T-helper 1 cell treated with Interleukin-12 subunit alpha and Interleukin-12 subunit beta and Interleukin-4 antibody, amounts not matched to agents 30 μg/mL and 1 μg/mL, for 36 hours (primary cell): ENCODE results near the gene ADORA3.
"Not testable (repeated sequence)": the region's sequence is repeated elsewhere in the genome, so short reads cannot be mapped to it uniquely, and the experiment has no call there.

Source experiments
- H3K27ac Mint-ChIP-seq: one replicate; pipeline ENCODE4 v1.8.0; 2021; ENCODE audit warnings: mild to moderate bottlenecking, mixed read lengths
- H3K27me3 Mint-ChIP-seq: one replicate; pipeline ENCODE4 v1.8.0; 2021; ENCODE audit warnings: low read depth, mixed read lengths
- H3K36me3 Mint-ChIP-seq: one replicate; pipeline ENCODE4 v1.8.0; 2021; ENCODE audit warnings: low read depth, mixed read lengths
- H3K4me1 Mint-ChIP-seq: one replicate; pipeline ENCODE4 v1.8.0; 2021; ENCODE audit warnings: low read depth, mixed read lengths
- H3K4me3 Mint-ChIP-seq: one replicate; pipeline ENCODE4 v1.8.0; 2021; ENCODE audit warnings: mild to moderate bottlenecking, moderate library complexity, mixed read lengths
- H3K9me3 Mint-ChIP-seq: one replicate; pipeline ENCODE4 v1.8.0; 2021; ENCODE audit warnings: mixed read lengths

The ADORA3 gene

GRCh38 chr1:111503585-111504060 is at the start of gene ADORA3, which contains the start of gene TMIGD3:
ADORA3 (minus strand) TSS chr1:111503633; CDS start chr1:111503354, 279 bp downstream.
TMIGD3 (minus strand) TSS chr1:111503633; CDS start chr1:111503354, 279 bp downstream.
- peak within 1 kb of the TSS; percentile 11 for H3K27ac Mint-ChIP-seq
- peaks cover 5% of the 10 kb centered on the region for H3K36me3 Mint-ChIP-seq
- peak within 1 kb of the TSS; percentile 13 for H3K4me3 Mint-ChIP-seq
- H3K27me3 Mint-ChIP-seq, result peaks cover 5% of the 10 kb centered on the region
- peaks cover 8% of the 10 kb centered on the region for H3K9me3 Mint-ChIP-seq
- H3K4me1 Mint-ChIP-seq, result peaks cover 57% of the 10 kb centered on the region

GRCh38 chr1:111553196-111553595 is 49.8 kb upstream of the ADORA3 start:
- Mint-ChIP-seq H3K27me3 (peaks cover 32% of the 10 kb centered on the region), H3K9me3 (no peaks in the 10 kb centered on the region), H3K4me3 (no peak overlapping the region), H3K4me1 (peaks cover 6% of the 10 kb centered on the region), H3K27ac (no peak overlapping the region), H3K36me3 (no peaks in the 10 kb centered on the region)

GRCh38 chr1:111552587-111552986 is 49.2 kb upstream of the ADORA3 start:
- Mint-ChIP-seq H3K4me3 (no peak overlapping the region), H3K36me3 (no peaks in the 10 kb centered on the region), H3K9me3 (no peaks in the 10 kb centered on the region), H3K27ac (no peak overlapping the region), H3K27me3 (peaks cover 27% of the 10 kb centered on the region), H3K4me1 (peaks cover 6% of the 10 kb centered on the region)

GRCh38 chr1:111551623-111552411 is 48.4 kb upstream of the ADORA3 start:
- Mint-ChIP-seq H3K36me3 (no peaks in the 10 kb centered on the region), H3K27me3 (peaks cover 22% of the 10 kb centered on the region), H3K4me1 (peaks cover 6% of the 10 kb centered on the region), H3K9me3 (no peaks in the 10 kb centered on the region), H3K27ac (no peak overlapping the region), H3K4me3 (no peak overlapping the region)

- not testable (repeated sequence) for H3K27ac Mint-ChIP-seq, H3K4me3 Mint-ChIP-seq, H3K36me3 Mint-ChIP-seq, H3K4me1 Mint-ChIP-seq
- peaks cover 10% of the 10 kb centered on the region for H3K9me3 Mint-ChIP-seq
- peaks cover 31% of the 10 kb centered on the region for H3K27me3 Mint-ChIP-seq
Measured at GRCh38 chr1:111547786-111548185, 44.4 kb upstream of the ADORA3 start.

- Mint-ChIP-seq H3K27me3 (peaks cover 32% of the 10 kb centered on the region), H3K4me3 (no peak overlapping the region), H3K27ac (no peak overlapping the region)
Measured at GRCh38 chr1:111542187-111542586, 38.8 kb upstream of the ADORA3 start.

GRCh38 chr1:111541721-111542120 is 38.3 kb upstream of the ADORA3 start:
- no peak overlapping the region for H3K27ac Mint-ChIP-seq
- H3K27me3 Mint-ChIP-seq, result peaks cover 35% of the 10 kb centered on the region
- H3K36me3 Mint-ChIP-seq, result peaks cover 4% of the 10 kb centered on the region
- peaks cover 10% of the 10 kb centered on the region for H3K9me3 Mint-ChIP-seq
- H3K4me3 Mint-ChIP-seq, result no peak overlapping the region
- H3K4me1 Mint-ChIP-seq, result peaks cover 4% of the 10 kb centered on the region

More at GRCh38 chr1:111542187-111542586, 38.8 kb upstream of the ADORA3 start:
- Mint-ChIP-seq H3K4me1 (peaks cover 4% of the 10 kb centered on the region), H3K9me3 (peaks cover 10% of the 10 kb centered on the region), H3K36me3 (peaks cover 2% of the 10 kb centered on the region)

- peaks cover 4% of the 10 kb centered on the region for H3K36me3 Mint-ChIP-seq
- no peak overlapping the region for H3K4me3 Mint-ChIP-seq
- H3K4me1 Mint-ChIP-seq, result peaks cover 6% of the 10 kb centered on the region
- H3K27me3 Mint-ChIP-seq, result peaks cover 32% of the 10 kb centered on the region
- no peak overlapping the region for H3K27ac Mint-ChIP-seq
- peaks cover 6% of the 10 kb centered on the region for H3K9me3 Mint-ChIP-seq
Measured at GRCh38 chr1:111540928-111541327, 37.5 kb upstream of the ADORA3 start.

GRCh38 chr1:111538343-111539025 is 35.1 kb upstream of the ADORA3 start:
- no peak overlapping the region for H3K4me3 Mint-ChIP-seq
- peaks cover 6% of the 10 kb centered on the region for H3K4me1 Mint-ChIP-seq
- peaks cover 1% of the 10 kb centered on the region for H3K36me3 Mint-ChIP-seq
- H3K9me3 Mint-ChIP-seq, result no peaks in the 10 kb centered on the region
- peaks cover 23% of the 10 kb centered on the region for H3K27me3 Mint-ChIP-seq
- no peak overlapping the region for H3K27ac Mint-ChIP-seq

- no peaks in the 10 kb centered on the region for H3K9me3 Mint-ChIP-seq
- H3K27me3 Mint-ChIP-seq, result peaks cover 20% of the 10 kb centered on the region
- H3K27ac Mint-ChIP-seq, result no peak overlapping the region
- H3K4me1 Mint-ChIP-seq, result peaks cover 6% of the 10 kb centered on the region
- H3K4me3 Mint-ChIP-seq, result no peak overlapping the region
- peaks cover 1% of the 10 kb centered on the region for H3K36me3 Mint-ChIP-seq
Measured at GRCh38 chr1:111535256-111536191, 32.1 kb upstream of the ADORA3 start.

- Mint-ChIP-seq H3K27me3 (peaks cover 12% of the 10 kb centered on the region), H3K4me1 (peaks cover 22% of the 10 kb centered on the region), H3K4me3 (no peak overlapping the region), H3K36me3 (peaks cover 4% of the 10 kb centered on the region), H3K9me3 (peaks cover 5% of the 10 kb centered on the region), H3K27ac (no peak overlapping the region)
Measured at GRCh38 chr1:111520053-111520452, 16.6 kb upstream of the ADORA3 start.

- H3K9me3 Mint-ChIP-seq, result no peaks in the 10 kb centered on the region
- peaks cover 31% of the 10 kb centered on the region for H3K4me1 Mint-ChIP-seq
- peaks cover 4% of the 10 kb centered on the region for H3K27me3 Mint-ChIP-seq
- no peaks in the 10 kb centered on the region for H3K36me3 Mint-ChIP-seq
- no peak overlapping the region for H3K4me3 Mint-ChIP-seq
- H3K27ac Mint-ChIP-seq, result peak overlapping the region; percentile 73
Measured at GRCh38 chr1:111517469-111518225, 14.2 kb upstream of the ADORA3 start.

GRCh38 chr1:111516005-111516535 is 12.6 kb upstream of the ADORA3 start:
- Mint-ChIP-seq H3K36me3 (no peaks in the 10 kb centered on the region), H3K9me3 (no peaks in the 10 kb centered on the region), H3K4me3 (peak overlapping the region; percentile 36), H3K27me3 (no peaks in the 10 kb centered on the region), H3K4me1 (peaks cover 39% of the 10 kb centered on the region), H3K27ac (peak overlapping the region; percentile 71)
